ENCODE measurements around the gene BAZ1B.
A peak's percentile ranks its signal among the peaks of the same experiment; 100 is the strongest.
"Not testable (repeated sequence)": the region's sequence is repeated elsewhere in the genome, so short reads cannot be mapped to it uniquely, and the experiment has no call there.

BAZ1B gene

DNA sequence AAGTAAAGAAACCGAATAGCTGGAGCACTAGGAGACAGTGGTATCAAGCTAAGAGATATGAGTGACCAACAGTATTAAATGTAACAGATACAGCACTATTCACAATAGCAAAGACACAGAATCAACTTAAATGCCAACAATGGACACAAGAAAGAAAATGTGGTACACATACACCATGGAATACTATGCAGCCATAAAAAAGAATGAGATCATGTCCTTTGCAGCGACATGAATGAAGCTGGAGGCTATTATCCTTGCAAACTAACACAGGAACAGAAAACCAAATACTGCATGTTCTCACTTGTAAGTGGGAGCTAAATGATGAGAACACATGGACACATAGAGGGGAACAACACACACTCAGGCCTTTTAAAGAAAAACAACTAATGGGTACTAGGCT, 26.6 kb downstream of the BAZ1B start:
- DNase-seq: not testable (repeated sequence)

DNA sequence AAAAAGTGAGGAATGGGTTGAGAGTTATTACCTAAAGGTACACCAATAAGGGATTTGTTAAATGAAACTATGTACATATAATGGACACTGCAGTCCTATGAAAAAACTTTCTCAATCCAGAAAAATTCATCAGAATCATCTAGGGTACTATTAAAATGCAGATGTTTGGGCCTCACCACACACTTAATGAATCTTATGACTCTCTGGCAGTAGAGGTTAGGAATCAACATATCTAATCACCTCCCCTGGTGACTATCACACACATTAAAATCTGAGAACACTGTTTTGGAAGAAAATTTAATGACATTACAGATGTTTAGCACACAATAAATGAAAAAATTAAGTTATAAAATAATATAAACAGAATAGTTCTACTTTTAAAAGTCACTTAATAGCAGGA, 32.1 kb downstream of the BAZ1B start:
- no peak for DNase-seq

DNA sequence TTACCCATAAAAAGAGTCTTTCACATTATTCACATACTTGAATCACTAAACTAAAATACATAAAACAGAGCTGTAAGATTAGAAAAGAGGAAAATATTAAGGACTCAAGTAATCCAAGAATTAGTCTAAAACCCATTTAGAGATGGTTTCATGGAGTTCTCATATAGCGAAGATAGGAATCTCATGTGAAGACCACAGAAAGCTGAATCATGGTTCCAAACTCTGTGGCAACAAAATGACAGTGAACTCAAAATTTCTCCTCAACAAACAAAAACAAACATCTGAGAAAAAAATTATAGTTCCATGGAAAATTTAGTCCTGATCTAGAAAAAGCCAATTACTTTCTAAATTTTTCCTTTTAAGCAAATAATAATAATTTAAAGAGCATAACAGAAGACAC, 34.6 kb downstream of the BAZ1B start:
- DNase-seq: no peak

DNA sequence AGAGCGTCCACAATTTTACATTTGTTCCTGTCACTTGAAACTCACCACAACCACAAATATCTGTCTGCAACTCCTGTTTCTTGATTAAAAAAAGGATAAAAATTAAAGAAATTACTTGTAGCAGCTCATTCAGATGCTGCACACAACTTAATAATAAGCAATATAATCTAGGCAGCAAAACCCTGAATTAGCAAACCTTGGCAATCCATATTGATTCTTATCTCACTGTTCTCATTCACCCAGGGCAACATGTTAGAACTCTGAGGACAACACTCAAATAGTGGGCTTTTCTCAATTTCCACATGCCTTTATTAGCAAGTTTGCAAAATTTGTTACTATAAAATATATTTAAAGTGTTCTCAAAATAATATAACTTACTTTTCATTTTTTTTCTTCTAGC, 38.9 kb downstream of the BAZ1B start:
- no peak for DNase-seq

DNA sequence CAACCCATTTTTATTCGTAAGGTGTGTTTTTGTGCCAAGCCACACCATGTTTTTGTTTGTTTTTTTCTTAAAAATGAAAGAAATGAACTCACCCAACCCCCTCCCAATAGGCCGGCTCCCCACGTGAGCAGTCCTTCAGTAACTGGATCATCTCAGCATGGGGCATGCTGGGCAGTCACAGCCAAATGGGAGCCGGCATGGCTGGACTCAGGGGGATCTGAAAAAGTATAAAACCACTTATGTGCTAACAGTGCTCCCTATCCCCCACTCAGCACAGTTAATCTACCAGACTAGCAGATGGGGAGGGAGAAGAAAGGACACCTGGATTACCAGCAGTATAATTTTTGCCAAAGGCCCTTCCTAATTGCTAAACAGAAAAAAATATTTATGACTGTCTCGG, 39.3 kb downstream of the BAZ1B start:
- no peak for DNase-seq

DNA sequence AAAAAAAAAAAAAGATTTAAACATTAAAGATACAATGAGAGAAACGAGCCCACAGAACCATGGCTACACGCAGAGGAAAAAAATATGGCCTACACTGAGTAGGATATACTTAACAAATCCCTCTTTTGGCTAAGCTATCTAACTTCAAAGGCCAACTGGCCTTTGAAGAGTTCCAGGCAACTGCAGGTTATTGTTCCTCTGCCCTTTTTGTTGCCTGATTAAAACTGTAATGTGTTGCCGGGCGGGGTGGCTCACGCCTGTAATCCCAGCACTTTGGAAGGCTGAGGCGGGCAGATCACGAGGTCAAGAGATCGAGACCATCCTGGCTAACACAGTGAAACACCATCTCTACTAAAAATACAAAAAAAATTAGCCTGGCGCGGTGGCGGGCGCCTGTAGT, 40.6 kb downstream of the BAZ1B start:
- not testable (repeated sequence) for DNase-seq

DNA sequence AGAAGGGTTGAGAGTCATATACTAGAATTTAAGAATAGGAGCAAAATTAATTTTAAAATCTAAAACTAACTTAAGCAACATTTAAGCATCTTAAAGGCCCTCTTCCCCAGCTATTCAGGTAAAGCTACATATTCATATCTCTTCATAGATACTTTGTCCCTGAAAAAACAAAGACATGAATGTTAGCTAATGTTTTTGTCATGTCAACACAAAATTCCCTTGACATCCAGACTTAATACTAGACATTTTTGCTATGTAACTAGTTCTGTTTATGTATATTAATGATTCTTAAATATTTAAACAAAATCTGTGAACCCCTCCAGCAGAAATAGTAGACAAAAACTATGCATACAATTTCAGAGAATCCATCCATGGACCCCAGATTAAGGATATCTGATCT, 43.5 kb downstream of the BAZ1B start:
- no peak for DNase-seq

DNA sequence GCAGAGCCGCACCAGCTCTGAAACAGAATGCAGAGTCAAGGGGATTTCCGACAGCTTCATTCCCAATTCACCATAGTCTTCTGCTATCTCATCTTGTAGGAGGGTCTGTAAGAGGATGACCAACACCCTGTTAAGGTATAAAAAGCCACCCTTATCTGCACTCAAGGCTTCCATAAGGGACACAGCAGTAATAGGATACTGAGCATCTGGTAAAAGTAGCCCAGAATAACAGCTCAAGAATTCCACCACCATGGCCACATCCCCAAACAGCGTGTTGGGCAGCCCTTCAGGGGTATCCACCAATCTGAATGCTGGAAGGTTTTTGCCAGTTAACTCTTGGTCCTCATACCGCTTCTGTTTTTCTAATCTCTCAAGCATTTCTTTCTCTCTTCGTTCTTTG, 44.7 kb downstream of the BAZ1B start:
- DNase-seq: no peak

DNA sequence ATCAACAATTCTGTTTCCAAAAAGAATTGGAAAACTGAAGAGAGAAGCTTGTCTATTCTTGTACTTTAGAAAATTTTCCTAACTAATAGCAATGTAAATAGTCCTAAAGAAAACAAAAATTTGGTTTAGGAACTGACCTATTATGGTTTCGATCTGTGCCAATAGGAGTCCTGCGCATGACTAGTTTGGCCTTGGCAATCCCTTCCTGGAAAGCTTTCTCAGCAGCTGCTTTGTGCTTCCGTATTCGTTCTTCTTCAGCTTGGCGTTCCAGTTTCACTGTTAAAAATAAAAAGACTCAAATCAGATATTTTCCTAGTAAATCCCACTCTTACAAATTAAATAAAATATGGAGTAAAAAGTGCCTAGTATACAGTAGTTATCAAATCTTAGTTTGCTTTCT, 51.9 kb downstream of the BAZ1B start:
- DNase-seq: no peak

DNA sequence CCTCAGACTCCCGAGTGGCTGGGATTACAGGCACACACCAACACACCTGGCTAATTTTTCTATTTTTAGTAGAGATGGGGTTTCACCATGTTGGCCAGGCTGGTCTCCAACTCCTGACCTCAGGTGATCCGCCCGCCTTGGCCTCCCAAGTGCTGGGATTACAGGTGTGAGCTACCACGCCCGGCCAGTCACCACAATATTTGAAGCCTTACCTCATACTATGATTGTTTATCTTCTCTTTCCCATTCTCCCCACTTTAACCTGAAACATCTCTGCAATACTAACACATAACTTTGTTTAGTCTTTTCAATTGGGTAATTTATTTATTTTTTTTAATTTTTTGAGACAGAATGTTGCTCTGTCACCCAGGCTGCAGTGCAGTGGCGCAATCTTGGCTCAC, 55.0 kb downstream of the BAZ1B start:
- not testable (repeated sequence) for DNase-seq

DNA sequence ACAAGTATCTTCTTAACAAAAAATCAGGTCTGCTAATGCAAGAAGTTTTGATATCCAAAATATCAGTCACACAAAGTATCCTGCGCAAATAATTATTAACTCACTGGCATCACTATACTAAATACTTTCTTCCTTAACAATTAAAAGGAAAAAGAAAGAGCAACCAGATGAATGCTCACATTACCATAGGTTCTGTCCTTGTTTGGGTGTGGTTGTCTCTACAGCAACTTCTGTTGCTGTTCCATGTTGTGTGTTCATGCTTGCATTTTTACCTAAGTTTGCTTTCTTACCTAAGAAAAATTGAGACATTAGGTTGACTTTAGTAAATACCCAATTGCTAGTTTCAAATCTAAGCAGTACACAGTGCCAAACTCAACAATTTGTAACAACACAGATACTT, 56.0 kb downstream of the BAZ1B start:
- DNase-seq: no peak

DNA sequence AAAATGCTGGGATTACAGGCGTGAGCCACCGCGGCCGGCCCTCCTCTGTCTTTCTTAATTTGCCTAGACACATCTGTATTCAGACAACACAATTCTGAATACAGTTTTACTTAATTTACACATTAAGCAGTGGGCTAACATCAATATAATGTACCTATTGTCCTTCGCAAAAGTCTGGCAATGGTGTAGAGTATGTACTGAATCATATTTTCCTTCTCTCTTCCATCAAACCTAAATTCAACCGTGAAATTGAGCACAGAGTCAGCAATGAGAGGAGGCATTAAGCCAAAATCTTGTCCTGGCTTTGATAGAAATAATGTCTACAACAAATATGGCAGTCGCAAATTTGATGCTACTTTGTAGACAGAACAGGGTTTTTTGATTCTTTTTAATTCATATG, 58.1 kb downstream of the BAZ1B start:
- DNase-seq: no peak

DNA sequence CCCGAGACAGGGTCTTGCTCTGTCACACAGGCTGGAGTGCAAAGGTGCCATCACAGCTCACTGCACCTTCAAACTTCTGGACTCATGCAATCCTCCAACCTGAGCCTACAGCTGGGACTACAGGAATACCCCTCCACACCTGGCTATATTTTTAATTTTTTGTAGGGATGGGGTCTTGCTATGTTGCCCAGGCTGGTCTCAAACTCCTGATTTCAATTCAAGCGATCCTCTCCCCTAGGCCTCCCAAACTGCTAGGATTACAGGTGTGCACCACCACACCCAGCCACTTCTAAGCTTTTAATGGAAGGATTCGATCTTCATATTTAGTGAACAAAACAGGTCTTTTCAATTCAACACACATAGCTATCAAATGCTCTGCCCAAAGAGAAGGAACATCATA, 58.8 kb downstream of the BAZ1B start:
- DNase-seq: no peak

DNA sequence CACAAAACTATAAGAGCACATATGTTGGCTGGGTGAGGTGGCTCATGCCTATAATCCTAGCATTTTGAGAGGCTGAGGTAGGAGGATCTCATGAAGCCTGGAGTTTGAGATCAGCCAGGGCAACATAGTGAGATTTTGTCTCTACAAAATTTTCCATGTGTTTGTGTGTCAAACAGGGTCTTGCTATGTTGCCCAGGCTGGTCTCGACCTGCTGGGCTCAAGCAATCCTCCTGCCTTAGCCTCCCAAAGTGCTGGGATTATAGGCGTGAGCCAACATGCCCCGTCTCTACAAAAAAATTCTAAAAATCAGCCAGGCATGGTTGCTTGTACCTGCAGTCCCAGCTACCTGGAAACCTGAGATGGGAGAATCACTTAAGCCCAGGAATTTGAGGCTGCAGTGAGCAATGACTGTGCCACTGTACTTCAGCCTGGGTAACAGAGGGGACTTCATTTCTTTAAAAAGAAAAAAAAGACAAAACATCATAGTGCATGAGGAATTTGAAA, 60.3 kb downstream of the BAZ1B start:
- no peak for DNase-seq

DNA sequence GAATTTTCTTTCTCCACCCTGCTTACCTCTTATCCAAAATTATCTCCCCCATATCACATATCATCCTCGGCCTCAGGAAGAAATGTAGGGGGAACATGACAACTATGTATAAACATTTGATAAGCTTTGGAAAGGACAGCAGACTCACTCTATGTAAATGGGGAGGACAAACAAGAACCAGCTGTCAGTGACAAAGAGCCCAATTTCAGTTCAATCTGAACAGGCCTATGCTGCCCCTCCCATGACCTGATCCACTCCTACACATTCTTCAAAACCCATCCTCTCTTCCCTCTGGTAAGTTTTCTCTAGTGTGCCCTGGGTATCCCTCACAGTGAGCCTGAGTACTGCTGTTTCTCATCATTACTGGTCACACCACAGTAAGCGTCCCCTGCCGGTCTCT, 67.7 kb downstream of the BAZ1B start:
- DNase-seq: no peak

DNA sequence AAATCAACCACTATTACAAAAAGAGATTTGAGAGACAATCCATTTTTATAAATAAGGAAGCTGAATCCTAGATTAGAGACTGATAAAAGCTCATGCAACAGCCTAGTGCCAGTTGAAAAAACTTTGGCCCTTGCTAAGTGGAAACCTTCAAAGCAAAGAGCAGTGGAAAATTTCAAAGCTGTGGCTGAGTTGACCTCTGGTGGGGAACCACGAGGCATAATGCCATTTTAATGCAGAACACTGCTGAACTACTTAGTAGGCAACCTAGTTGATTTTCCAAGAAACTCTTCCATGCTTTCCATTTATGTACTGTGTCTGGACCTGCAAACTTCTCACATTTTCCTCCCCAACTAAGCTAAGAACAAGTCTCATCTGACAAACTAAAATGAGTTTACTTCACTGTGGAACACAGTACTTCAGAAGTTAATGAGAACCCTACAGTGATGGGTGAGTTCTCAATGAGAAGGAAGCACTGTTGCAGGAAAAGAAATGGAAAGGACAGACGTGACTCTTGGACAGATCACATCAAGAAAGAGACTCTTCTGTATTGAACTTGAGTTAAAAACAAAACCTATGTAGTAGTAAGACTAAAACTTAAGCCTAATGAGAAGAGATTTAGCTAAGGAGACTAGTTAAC, 69.0 kb downstream of the BAZ1B start:
- no peak for DNase-seq

DNA sequence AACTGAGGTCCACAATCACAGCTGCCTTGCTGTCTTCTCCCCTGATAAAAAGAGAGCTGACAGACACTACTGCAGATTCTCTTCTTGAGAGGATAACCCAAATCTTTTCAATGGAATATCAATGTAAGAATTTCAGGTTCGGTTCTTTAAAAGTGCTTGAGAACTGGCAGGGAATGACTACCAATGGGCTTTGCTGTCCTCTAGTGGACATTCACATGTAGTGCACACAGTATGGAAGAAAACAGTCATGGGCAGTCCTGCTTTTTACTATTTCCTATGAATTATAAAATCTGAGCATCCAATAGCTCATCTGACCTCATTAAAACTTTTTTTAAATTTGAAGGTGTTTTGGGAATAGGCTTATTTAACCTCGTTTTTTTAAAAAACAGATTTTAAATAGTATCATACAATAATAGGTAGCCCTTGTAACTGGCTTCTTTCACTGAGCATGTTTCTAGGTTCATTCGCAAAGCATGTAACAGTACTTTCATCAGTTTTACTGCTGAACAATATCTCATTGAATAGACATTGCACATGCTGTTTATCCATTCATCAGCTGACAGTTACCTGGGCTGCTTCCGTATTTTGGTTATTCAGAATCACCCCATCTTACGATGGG, 70.2 kb downstream of the BAZ1B start:
- peak; percentile 48 to 69 for DNase-seq

DNA sequence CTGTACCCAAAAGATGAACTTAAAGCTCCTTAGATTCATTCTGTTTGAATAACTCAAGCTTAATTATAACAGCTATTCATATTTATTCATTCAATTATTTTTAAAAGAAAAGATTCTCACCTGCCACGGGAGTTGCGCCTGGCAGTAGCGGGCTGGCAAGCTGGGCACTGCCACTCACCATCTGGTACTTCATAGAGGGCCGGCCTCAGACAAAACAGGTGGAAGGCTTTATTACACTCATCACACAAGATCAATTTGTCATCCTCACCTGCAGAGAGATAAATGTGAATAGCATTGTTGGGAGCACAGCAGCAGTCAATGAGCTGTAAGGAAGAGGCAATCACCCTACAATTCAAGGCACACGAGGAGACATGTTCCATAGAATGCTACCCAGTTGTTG, 72.7 kb downstream of the BAZ1B start:
- DNase-seq: no peak

DNA sequence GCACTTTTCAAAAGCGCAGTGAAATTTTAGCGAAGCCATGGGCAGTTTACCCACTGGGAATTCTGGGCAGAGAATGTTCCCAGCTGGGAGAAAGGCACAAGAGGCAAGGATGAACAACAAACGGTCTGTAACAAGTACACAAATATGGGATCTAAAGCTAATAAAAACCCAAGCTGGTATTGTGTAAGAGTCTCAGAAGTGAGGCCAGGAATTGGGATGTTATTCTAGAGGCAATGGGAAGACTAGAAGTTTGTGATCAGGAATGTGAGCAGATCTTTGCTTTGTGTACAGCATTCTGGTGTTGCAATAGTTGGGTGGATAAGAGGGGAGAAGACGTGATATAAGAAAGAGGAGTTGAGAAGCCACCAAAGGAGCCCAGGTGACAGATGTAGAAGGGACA, 73.5 kb downstream of the BAZ1B start:
- DNase-seq: no peak

DNA sequence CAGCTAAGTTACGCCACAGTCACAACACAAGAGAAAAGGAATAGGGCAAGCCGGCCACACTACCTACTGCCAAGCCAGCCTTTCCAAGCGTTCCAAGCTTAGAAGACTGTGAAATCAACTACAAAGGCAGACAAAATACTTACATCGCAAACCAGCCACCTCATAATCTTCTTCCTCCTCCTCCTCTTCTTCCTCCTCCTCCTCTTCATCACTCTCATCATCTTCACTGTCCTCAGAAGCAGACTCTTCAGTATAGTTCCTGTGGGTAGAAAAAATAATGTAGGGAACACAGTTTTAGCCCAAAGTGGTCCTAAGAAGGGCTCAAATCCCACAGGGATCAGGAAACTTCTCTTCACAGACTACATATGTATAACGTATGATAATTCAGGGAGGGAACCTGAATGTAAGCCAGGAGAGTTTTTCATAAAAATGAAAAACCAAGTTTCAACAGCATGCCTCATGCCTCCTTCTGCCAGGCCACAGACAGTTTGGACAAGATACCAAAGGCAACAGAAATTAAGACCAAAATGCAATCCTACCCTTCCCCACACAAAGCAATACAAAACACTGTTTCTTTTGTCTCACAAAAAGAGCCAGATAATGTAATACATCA, 74.9 kb downstream of the BAZ1B start:
- DNase-seq: no peak

DNA sequence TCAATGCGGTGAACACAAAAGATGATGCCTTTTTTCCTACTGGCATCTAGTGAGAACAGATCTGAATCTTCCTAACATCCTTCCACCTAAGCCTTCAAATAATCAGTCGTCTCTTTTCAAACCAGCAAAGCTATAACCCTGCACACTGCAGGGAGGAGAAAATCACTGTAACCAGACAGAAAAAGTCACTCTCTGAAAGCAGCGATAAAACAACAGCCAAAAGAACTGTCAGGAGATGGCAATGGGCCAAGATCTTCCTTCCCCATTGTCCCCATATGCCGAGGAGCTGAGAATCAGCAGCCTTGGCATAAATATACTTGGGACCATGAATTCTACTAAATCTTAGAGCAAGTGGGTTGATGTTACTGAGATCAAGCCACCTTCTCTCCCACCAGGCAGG, 75.4 kb downstream of the BAZ1B start:
- DNase-seq: no peak

DNA sequence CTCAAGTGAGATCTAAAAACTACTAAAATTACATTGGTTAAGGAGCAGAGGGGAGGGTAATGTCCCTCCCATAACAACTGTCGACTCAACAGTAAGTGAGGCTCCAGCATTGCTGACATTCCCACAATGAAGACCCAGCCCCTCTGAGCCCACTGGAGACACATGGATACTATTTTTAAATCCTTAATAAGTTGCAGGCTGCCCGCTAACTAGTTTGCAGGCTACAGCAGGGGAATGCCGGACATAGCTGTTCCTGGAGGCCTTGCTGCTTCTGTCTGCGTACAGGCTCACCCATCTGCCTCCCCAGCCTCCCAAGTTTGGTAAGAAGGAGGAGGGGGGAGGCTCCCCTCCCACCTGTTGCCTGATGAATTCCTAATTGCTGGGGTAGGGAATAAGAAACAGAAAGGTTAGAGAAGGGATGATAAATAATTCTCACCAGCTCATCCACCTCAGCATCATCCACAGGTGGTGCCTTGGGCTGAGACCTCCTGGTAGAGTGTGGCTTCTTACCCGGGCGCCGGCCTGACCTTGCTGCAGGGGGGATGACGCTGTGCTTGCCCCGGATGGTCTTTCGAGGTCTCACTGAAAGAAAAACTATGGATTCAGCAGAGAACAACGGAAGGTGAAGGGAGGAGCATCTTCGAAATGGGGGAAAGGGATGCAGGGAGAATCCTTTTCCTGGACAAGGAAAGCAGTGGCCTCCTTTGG, 78.4 kb downstream of the BAZ1B start:
- DNase-seq: no peak

DNA sequence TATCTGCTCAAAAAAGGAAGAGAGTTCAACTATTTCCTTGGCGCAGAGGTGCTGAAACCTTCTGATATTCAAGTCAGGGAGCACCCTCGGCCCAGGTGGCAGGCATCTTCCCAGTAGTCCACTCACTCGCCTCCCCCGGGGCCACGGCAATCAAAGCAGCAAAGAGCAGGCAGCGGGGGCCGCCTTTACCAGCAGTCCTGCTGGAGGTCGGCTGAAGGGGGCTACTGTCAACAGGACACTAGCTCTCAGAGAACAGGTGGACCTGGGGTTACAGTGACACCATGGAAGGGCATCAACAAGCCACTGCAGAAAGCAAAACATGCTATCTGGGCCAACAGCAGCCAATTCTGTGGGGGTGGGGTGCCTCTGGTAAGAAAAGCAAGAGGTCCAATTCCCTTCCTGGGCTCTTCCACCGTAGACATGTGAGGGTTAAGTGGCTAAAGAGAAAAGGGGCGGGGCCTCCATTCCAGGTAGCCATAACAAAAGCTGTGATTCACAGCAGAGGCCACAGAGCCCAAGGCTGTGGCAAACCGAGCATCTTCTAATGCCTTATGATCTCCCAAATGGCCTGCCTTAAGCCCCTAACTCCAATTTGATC, 79.1 kb downstream of the BAZ1B start:
- DNase-seq: no peak
